HepG2 (cell line): ENCODE measurements around the gene OPRL1. TPM values are rescaled to one million over a fixed set of nuclear protein-coding genes. Genes with fewer than 3 reads are reported as not detected.
A peak's percentile ranks its signal among the peaks of the same experiment; 100 is the strongest.

ENCODE experiments used
- CERS6 ChIP-seq: sonication (generic); formaldehyde crosslinking; IDR thresholded peaks from 2 replicates; pipeline ENCODE4 v1.5.0; 2020; ENCODE audit warnings: missing genetic modification reagents
- MYPOP ChIP-seq: sonication (generic); formaldehyde crosslinking; IDR thresholded peaks from 2 replicates; pipeline ENCODE4 v1.8.1; 2023; ENCODE audit warnings: mild to moderate bottlenecking, moderate library complexity, missing genetic modification reagents
- REXO4 ChIP-seq: sonication (generic); formaldehyde crosslinking; IDR thresholded peaks from 2 replicates; pipeline ENCODE4 v1.8.0; 2022; ENCODE audit warnings: missing genetic modification reagents, mild to moderate bottlenecking, borderline replicate concordance
- SSRP1 ChIP-seq: IDR thresholded peaks from 2 replicates; pipeline ENCODE4 v1.6.1; 2016; ENCODE audit warnings: control low read depth
- THYN1 ChIP-seq: sonication (generic); formaldehyde crosslinking; IDR thresholded peaks from 2 replicates; pipeline ENCODE4 v1.8.1; 2023; ENCODE audit warnings: low read depth, mild to moderate bottlenecking, moderate library complexity, missing genetic modification reagents, borderline replicate concordance
- ZFP62 ChIP-seq: sonication (generic); formaldehyde crosslinking; IDR thresholded peaks from 2 replicates; pipeline ENCODE4 v1.4.0; 2020; ENCODE audit warnings: missing genetic modification reagents
- ZNF431 ChIP-seq: sonication (generic); formaldehyde crosslinking; IDR thresholded peaks from 2 replicates; pipeline ENCODE4 v1.9.0; 2022; ENCODE audit warnings: missing genetic modification reagents, low read depth, mild to moderate bottlenecking, borderline replicate concordance
- ZNF558 ChIP-seq: sonication (generic); formaldehyde crosslinking; IDR thresholded peaks from 2 replicates; pipeline ENCODE4 v1.9.0; 2022; ENCODE audit warnings: mild to moderate bottlenecking, missing genetic modification reagents, borderline replicate concordance
- ZNF614 ChIP-seq: IDR thresholded peaks from 2 replicates; pipeline ENCODE4 v1.6.1; 2018; ENCODE audit warnings: missing biosample characterization, missing genetic modification reagents, inconsistent platforms, borderline replicate concordance
- ZNF619 ChIP-seq: sonication (generic); formaldehyde crosslinking; IDR thresholded peaks from 2 replicates; pipeline ENCODE4 v1.4.0; 2020; ENCODE audit warnings: mild to moderate bottlenecking, missing genetic modification reagents
- polyA plus RNA-seq, 8 experiments: library from polyadenylated mRNA; depleted of rRNA in 3 of 8; stranded (reverse) in 7 of 8; unstranded in 1 of 8; fragments of >200 nt; fragmentation: Illumina TruSeq in 4 of 8; extraction: Trizol in 4 of 8; gene quantifications; 2 replicates each; pipeline versions ENCODE4 v1.2.1 to v1.2.3, GENCODE V29; 2011 to 2016; ENCODE audit warnings: low read depth in 4 of 8, missing spikeins in 1 of 8, mixed read lengths in 1 of 8; ENCODE audit not compliant: insufficient read depth in 1 of 8
- total RNA-seq, 5 experiments: library from RNA; depleted of rRNA; stranded (reverse); fragments of >200 nt; fragmentation: Illumina TruSeq; extraction: Trizol; gene quantifications; 2 replicates each; pipeline ENCODE4 v1.2.3, GENCODE V29; 2016; ENCODE audit warnings: low read depth in 1 of 5
- TF ChIP-seq, protein P1 (sequence below): sonication (generic); formaldehyde crosslinking; IDR thresholded peaks from one replicate; pipeline ENCODE4 v1.5.1; 2020; ENCODE audit warnings: mild to moderate bottlenecking, missing genetic modification reagents; ENCODE audit errors: not compliant biosample characterization
- TF ChIP-seq, protein P2 (sequence below): sonication (generic); formaldehyde crosslinking; IDR thresholded peaks from 2 replicates; pipeline ENCODE4 v1.5.1; 2020; ENCODE audit warnings: mild to moderate bottlenecking, missing genetic modification reagents, moderate library complexity

The OPRL1 gene
- total and polyA plus RNA-seq, 2 of the 13 experiments (the other 11 are each of a cell fraction or from before 2014, with no cell fraction given) = 0.35 to 0.71 TPM

GRCh38 chr20:64062596-64063388 is 17.1 kb upstream of the OPRL1 start, which contains the start of gene TCEA2 (continued):
- no peak for TF ChIP-seq THYN1 (CRISPR knock-in tag)
- peak; percentile 84; the same call in 1 of the 2 replicates for TF ChIP-seq MYPOP (CRISPR knock-in tag)
- peak; percentile 100 for TF ChIP-seq ZFP62 (CRISPR knock-in tag)
- TF ChIP-seq ZNF558 = peak; percentile 100
- TF ChIP-seq REXO4 = peak; percentile 74; the same call in 1 of the 2 replicates
- peak; percentile 89 for TF ChIP-seq ZNF619 (CRISPR knock-in tag)
- peak; percentile 68; the same call in 1 of the 2 replicates for TF ChIP-seq SSRP1 (CRISPR knock-in tag)
- TF ChIP-seq, protein P1, sequence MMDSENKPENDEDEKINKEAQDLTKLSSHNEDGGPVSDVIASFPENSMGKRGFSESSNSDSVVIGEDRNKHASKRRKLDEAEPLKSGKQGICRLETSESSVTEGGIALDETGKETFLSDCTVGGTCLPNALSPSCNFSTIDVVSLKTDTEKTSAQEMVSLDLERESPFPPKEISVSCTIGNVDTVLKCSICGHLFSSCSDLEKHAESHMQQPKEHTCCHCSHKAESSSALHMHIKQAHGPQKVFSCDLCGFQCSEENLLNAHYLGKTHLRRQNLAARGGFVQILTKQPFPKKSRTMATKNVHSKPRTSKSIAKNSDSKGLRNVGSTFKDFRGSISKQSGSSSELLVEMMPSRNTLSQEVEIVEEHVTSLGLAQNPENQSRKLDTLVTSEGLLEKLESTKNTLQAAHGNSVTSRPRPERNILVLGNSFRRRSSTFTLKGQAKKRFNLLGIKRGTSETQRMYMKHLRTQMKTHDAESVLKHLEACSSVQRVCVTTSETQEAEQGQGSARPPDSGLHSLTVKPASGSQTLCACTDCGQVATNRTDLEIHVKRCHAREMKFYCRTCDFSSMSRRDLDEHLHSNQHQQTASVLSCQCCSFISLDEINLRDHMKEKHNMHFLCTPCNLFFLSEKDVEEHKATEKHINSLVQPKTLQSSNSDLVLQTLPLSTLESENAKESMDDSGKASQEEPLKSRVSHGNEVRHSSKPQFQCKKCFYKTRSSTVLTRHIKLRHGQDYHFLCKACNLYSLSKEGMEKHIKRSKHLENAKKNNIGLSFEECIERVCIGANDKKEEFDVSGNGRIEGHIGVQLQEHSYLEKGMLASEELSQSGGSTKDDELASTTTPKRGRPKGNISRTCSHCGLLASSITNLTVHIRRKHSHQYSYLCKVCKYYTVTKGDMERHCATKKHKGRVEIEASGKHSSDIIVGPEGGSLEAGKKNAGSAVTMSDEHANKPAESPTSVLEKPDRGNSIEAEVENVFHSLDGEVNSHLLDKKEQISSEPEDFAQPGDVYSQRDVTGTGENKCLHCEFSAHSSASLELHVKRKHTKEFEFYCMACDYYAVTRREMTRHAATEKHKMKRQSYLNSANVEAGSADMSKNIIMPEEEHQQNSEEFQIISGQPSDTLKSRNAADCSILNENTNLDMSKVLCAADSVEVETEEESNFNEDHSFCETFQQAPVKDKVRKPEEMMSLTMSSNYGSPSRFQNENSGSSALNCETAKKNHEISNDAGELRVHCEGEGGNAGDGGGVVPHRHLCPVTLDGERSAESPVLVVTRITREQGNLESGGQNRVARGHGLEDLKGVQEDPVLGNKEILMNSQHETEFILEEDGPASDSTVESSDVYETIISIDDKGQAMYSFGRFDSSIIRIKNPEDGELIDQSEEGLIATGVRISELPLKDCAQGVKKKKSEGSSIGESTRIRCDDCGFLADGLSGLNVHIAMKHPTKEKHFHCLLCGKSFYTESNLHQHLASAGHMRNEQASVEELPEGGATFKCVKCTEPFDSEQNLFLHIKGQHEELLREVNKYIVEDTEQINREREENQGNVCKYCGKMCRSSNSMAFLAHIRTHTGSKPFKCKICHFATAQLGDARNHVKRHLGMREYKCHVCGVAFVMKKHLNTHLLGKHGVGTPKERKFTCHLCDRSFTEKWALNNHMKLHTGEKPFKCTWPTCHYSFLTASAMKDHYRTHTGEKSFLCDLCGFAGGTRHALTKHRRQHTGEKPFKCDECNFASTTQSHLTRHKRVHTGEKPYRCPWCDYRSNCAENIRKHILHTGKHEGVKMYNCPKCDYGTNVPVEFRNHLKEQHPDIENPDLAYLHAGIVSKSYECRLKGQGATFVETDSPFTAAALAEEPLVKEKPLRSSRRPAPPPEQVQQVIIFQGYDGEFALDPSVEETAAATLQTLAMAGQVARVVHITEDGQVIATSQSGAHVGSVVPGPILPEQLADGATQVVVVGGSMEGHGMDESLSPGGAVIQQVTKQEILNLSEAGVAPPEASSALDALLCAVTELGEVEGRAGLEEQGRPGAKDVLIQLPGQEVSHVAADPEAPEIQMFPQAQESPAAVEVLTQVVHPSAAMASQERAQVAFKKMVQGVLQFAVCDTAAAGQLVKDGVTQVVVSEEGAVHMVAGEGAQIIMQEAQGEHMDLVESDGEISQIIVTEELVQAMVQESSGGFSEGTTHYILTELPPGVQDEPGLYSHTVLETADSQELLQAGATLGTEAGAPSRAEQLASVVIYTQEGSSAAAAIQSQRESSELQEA (CRISPR knock-in tag) = peak; percentile 96
- TF ChIP-seq ZNF431 (CRISPR knock-in tag) = peak; percentile 90
- TF ChIP-seq, protein P2, sequence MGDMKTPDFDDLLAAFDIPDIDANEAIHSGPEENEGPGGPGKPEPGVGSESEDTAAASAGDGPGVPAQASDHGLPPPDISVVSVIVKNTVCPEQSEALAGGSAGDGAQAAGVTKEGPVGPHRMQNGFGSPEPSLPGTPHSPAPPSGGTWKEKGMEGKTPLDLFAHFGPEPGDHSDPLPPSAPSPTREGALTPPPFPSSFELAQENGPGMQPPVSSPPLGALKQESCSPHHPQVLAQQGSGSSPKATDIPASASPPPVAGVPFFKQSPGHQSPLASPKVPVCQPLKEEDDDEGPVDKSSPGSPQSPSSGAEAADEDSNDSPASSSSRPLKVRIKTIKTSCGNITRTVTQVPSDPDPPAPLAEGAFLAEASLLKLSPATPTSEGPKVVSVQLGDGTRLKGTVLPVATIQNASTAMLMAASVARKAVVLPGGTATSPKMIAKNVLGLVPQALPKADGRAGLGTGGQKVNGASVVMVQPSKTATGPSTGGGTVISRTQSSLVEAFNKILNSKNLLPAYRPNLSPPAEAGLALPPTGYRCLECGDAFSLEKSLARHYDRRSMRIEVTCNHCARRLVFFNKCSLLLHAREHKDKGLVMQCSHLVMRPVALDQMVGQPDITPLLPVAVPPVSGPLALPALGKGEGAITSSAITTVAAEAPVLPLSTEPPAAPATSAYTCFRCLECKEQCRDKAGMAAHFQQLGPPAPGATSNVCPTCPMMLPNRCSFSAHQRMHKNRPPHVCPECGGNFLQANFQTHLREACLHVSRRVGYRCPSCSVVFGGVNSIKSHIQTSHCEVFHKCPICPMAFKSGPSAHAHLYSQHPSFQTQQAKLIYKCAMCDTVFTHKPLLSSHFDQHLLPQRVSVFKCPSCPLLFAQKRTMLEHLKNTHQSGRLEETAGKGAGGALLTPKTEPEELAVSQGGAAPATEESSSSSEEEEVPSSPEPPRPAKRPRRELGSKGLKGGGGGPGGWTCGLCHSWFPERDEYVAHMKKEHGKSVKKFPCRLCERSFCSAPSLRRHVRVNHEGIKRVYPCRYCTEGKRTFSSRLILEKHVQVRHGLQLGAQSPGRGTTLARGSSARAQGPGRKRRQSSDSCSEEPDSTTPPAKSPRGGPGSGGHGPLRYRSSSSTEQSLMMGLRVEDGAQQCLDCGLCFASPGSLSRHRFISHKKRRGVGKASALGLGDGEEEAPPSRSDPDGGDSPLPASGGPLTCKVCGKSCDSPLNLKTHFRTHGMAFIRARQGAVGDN (CRISPR knock-in tag) = peak; percentile 96
- no peak for TF ChIP-seq CERS6 (CRISPR knock-in tag)
- peak; percentile 86; the same call in 1 of the 2 replicates for TF ChIP-seq ZNF614 (CRISPR knock-in tag)
